MM.1S (cell line): ENCODE measurements around the gene RPUSD4.

Source experiments
- EZH2 ChIP-seq: fragments of 300-600 bp; sonication (generic); optimal IDR thresholded peaks from 2 replicates; pipeline ENCODE3; 2017; ENCODE audit warnings: low read depth, mild to moderate bottlenecking, antibody characterized with exemption, low read length, mixed read lengths
- EZH2phosphoT487 ChIP-seq: fragments of 300-600 bp; sonication (generic); IDR thresholded peaks from 2 replicates; pipeline ENCODE4 v1.6.1; 2018; ENCODE audit warnings: antibody characterized with exemption, low read length
- TF ChIP-seq, protein P1 (sequence below): fragments of 300-600 bp; sonication (generic); IDR thresholded peaks from 2 replicates; pipeline ENCODE4 v1.5.1; 2016; ENCODE audit warnings: antibody characterized with exemption, low read length, mixed read lengths

DNA sequence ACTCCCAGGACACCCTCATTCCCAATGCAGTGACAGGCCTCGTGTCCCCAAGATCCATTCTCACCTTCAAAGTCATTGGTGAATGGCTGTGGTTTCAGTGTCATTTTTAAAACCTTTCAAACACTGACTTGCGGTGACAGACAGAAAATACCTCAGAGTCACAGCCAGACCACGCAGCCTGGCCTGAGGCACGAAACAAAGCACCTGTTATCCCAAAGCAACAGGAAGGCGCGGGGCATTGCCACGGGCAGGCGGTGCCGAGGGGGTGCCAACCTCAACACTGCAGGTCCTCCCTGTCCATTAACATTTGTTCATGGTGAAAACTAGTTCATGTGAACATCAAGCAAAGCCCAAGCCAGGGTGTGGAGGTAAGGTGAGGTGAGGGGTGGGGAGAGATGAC, 38.2 kb downstream of the RPUSD4 start:
- TF ChIP-seq EZH2phosphoT487 = no peak
- TF ChIP-seq, protein P1, sequence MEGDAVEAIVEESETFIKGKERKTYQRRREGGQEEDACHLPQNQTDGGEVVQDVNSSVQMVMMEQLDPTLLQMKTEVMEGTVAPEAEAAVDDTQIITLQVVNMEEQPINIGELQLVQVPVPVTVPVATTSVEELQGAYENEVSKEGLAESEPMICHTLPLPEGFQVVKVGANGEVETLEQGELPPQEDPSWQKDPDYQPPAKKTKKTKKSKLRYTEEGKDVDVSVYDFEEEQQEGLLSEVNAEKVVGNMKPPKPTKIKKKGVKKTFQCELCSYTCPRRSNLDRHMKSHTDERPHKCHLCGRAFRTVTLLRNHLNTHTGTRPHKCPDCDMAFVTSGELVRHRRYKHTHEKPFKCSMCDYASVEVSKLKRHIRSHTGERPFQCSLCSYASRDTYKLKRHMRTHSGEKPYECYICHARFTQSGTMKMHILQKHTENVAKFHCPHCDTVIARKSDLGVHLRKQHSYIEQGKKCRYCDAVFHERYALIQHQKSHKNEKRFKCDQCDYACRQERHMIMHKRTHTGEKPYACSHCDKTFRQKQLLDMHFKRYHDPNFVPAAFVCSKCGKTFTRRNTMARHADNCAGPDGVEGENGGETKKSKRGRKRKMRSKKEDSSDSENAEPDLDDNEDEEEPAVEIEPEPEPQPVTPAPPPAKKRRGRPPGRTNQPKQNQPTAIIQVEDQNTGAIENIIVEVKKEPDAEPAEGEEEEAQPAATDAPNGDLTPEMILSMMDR = no peak
- no peak for TF ChIP-seq EZH2
